Lower lobe of right lung (tissue), 2 donors: Measurements from ENCODE around the gene RPS6KC1. TPM values are rescaled to one million over a fixed set of nuclear protein-coding genes. Genes with fewer than 3 reads are reported as not detected.

Experiments
- ATAC-seq, 2 donors: fragments of 200-7000 bp; cut with Tn5 transposase; one replicate each; pipeline ENCODE4 v1.9.1; 2020 to 2022; ENCODE audit warnings: mild to moderate bottlenecking in 2 of 2, moderate library complexity in 2 of 2
- DNase-seq: peaks from one replicate; pipeline ENCODE4 v3.0.0-alpha.2; 2020
- H3K27ac ChIP-seq: fragments of 200-600 bp; one replicate; pipeline ENCODE4 v1.8.0; 2022
- H3K27me3 ChIP-seq: fragments of 200-600 bp; one replicate; pipeline ENCODE4 v1.8.0; 2022; ENCODE audit warnings: low read depth
- H3K36me3 ChIP-seq: fragments of 200-600 bp; one replicate; pipeline ENCODE4 v1.8.0; 2022; ENCODE audit warnings: mild to moderate bottlenecking
- H3K4me1 ChIP-seq: fragments of 200-600 bp; one replicate; pipeline ENCODE4 v1.8.0; 2022
- H3K4me3 ChIP-seq: fragments of 200-600 bp; one replicate; pipeline ENCODE4 v1.8.0; 2022; ENCODE audit warnings: mild to moderate bottlenecking
- H3K9me3 ChIP-seq: fragments of 200-600 bp; one replicate; pipeline ENCODE4 v1.8.0; 2022
- CTCF ChIP-seq: fragments of 200-600 bp; IDR thresholded peaks from one replicate; pipeline ENCODE4 v1.8.0; 2022; ENCODE audit warnings: antibody characterized with exemption, mild to moderate bottlenecking
- intact Hi-C: fragments of 100-400 bp; cut with DNase I; formaldehyde crosslinking; loops from one replicate; pipeline ENCODE4 v1.11.0; 2022
- total RNA-seq: library from RNA; stranded (reverse); fragmentation: NEBNext Ultra II Directional; extraction: Animal tissue kit (Norgen Biotek cat#: 25700); gene quantifications from one replicate; pipeline ENCODE4 v1.2.1, GENCODE V29; 2021
- donor health status: DM: no; HTN: yes; CAD: no; lungs with severe emphysema.

RPS6KC1 gene
- total RNA-seq, 1 donor from 2014 or later, result 18.7 TPM

- Histone ChIP-seq H3K27ac (no peak overlapping the region), H3K9me3 (no peaks in the 10 kb centered on the region), H3K27me3 (no peaks in the 10 kb centered on the region), H3K4me1 (no peaks in the 10 kb centered on the region), H3K4me3 (no peak overlapping the region), H3K36me3 (peaks cover 6% of the 10 kb centered on the region)
- intact Hi-C loops, result no loop called here
- ATAC-seq, result no peak
- DNase-seq, result no peak
- no peak for TF ChIP-seq CTCF
These were observed 115.8 kb downstream of the RPS6KC1 start for GRCh38 chr1:213166852-213167251.

GRCh38 chr1:213171711-213172110 is 120.7 kb downstream of the RPS6KC1 start:
- no peak for ATAC-seq

GRCh38 chr1:213176341-213176740 is 125.3 kb downstream of the RPS6KC1 start:
- ATAC-seq, result no peak
- intact Hi-C loops, result no loop called here
- Histone ChIP-seq H3K9me3 (no peaks in the 10 kb centered on the region), H3K4me1 (no peaks in the 10 kb centered on the region), H3K27ac (no peak overlapping the region), H3K4me3 (no peak overlapping the region), H3K36me3 (peaks cover 13% of the 10 kb centered on the region), H3K27me3 (no peaks in the 10 kb centered on the region)
- no peak for DNase-seq
- TF ChIP-seq CTCF, result no peak

More at GRCh38 chr1:213171711-213172110, 120.7 kb downstream of the RPS6KC1 start:
- Histone ChIP-seq H3K9me3 (no peaks in the 10 kb centered on the region), H3K27me3 (no peaks in the 10 kb centered on the region), H3K36me3 (peaks cover 17% of the 10 kb centered on the region), H3K4me3 (no peak overlapping the region), H3K4me1 (no peaks in the 10 kb centered on the region), H3K27ac (no peak overlapping the region)
- TF ChIP-seq CTCF, result no peak
- no peak for DNase-seq
- intact Hi-C loops, result no loop called here

GRCh38 chr1:213179784-213180183 is 128.7 kb downstream of the RPS6KC1 start:
- intact Hi-C loops, result no loop called here
- no peaks in the 10 kb centered on the region for H3K4me1 ChIP-seq
- H3K4me3 ChIP-seq, result no peak overlapping the region
- no peak overlapping the region for H3K27ac ChIP-seq
- TF ChIP-seq CTCF, result no peak
- DNase-seq (no peak), ATAC-seq (no peak)
- H3K36me3 ChIP-seq, result peaks cover 7% of the 10 kb centered on the region
- no peaks in the 10 kb centered on the region for H3K9me3 ChIP-seq
- no peaks in the 10 kb centered on the region for H3K27me3 ChIP-seq

- DNase-seq (no peak), ATAC-seq (no peak)
- Histone ChIP-seq H3K27ac (no peak overlapping the region), H3K9me3 (peaks cover 7% of the 10 kb centered on the region), H3K36me3 (peaks cover 7% of the 10 kb centered on the region), H3K27me3 (no peaks in the 10 kb centered on the region), H3K4me1 (no peaks in the 10 kb centered on the region), H3K4me3 (no peak overlapping the region)
- intact Hi-C loops, result no loop called here
- no peak for TF ChIP-seq CTCF
These were observed 129.8 kb downstream of the RPS6KC1 start for GRCh38 chr1:213180833-213181232.
